GM23248 (cell line): ENCODE results near the gene SLC4A1AP. TPM values are rescaled to one million over a fixed set of nuclear protein-coding genes. Genes with fewer than 3 reads are reported as not detected.

Source experiments
- DNase-seq: peaks from one replicate; pipeline ENCODE4 v3.0.0-alpha.2; 2015
- H2AFZ ChIP-seq: fragments of 200-600 bp; sonication (generic); 2 replicates; pipeline ENCODE4 v1.6.1; 2016; ENCODE audit warnings: antibody characterized with exemption
- H3F3A ChIP-seq: fragments of 200-600 bp; sonication (generic); 2 replicates; pipeline ENCODE4 v1.6.1; 2016; ENCODE audit warnings: mild to moderate bottlenecking, antibody characterized with exemption, mixed run types; ENCODE audit not compliant: insufficient read depth
- H3K27ac ChIP-seq: fragments of 200-600 bp; sonication (generic); 2 replicates; pipeline ENCODE4 v1.5.1; 2016; ENCODE audit warnings: mild to moderate bottlenecking
- H3K27me3 ChIP-seq: fragments of 200-600 bp; sonication (generic); replicated peaks from 2 replicates; pipeline ENCODE4 v1.6.1; 2016; ENCODE audit warnings: mild to moderate bottlenecking; ENCODE audit not compliant: insufficient read depth
- H3K36me3 ChIP-seq: fragments of 200-600 bp; sonication (generic); 2 replicates; pipeline ENCODE4 v1.6.1; 2016; ENCODE audit warnings: low read depth, mild to moderate bottlenecking
- H3K4me1 ChIP-seq: fragments of 200-600 bp; sonication (generic); 2 replicates; pipeline ENCODE4 v1.6.1; 2016; ENCODE audit warnings: mild to moderate bottlenecking; ENCODE audit not compliant: insufficient read depth
- H3K4me2 ChIP-seq: fragments of 200-600 bp; sonication (generic); one replicate; pipeline ENCODE4 v1.6.1; 2016; ENCODE audit warnings: mild to moderate bottlenecking; ENCODE audit not compliant: unreplicated experiment
- H3K4me3 ChIP-seq: fragments of 200-600 bp; sonication (generic); 2 replicates; pipeline ENCODE4 v1.5.1; 2016; ENCODE audit warnings: mild to moderate bottlenecking
- H3K79me2 ChIP-seq: fragments of 200-600 bp; sonication (generic); 2 replicates; pipeline ENCODE4 v1.6.1; 2016; ENCODE audit warnings: mild to moderate bottlenecking; ENCODE audit not compliant: insufficient read depth
- H3K9ac ChIP-seq: fragments of 200-600 bp; sonication (generic); 2 replicates; pipeline ENCODE4 v1.6.1; 2016; ENCODE audit warnings: mild to moderate bottlenecking
- H3K9me2 ChIP-seq: fragments of 200-600 bp; sonication (generic); 2 replicates; pipeline ENCODE4 v1.6.1; 2016; ENCODE audit warnings: mixed run types, mild to moderate bottlenecking, moderate library complexity; ENCODE audit not compliant: insufficient read depth
- H3K9me3 ChIP-seq: fragments of 200-600 bp; sonication (generic); one replicate; pipeline ENCODE4 v1.6.1; 2017; ENCODE audit warnings: low read depth
- H4K20me1 ChIP-seq: fragments of 200-600 bp; sonication (generic); 2 replicates; pipeline ENCODE4 v1.6.0; 2016; ENCODE audit not compliant: insufficient read depth
- EZH2 ChIP-seq: fragments of 200-600 bp; sonication (generic); IDR thresholded peaks from 2 replicates; pipeline ENCODE4 v1.6.1; 2018; ENCODE audit warnings: antibody characterized with exemption, mild to moderate bottlenecking; ENCODE audit not compliant: insufficient read depth, poor library complexity, severe bottlenecking
- EZH2phosphoT487 ChIP-seq: fragments of 200-600 bp; sonication (generic); IDR thresholded peaks from 2 replicates; pipeline ENCODE4 v1.6.1; 2018; ENCODE audit warnings: antibody characterized with exemption, moderate library complexity, mild to moderate bottlenecking, low read depth; ENCODE audit not compliant: insufficient read depth
- WGBS, 2 experiments: methylation state at CpG; one replicate each; pipeline ENCODE4 v1.1.6; 2015 to 2017; ENCODE audit warnings: low lambda C conversion rate in 2 of 2, low coverage in 1 of 2; ENCODE audit errors: missing lambda C conversion rate in 2 of 2; 5-methylcytosine and 5-hydroxymethylcytosine counted together
- in situ Hi-C: fragments of 300-500 bp; cut with MboI; formaldehyde crosslinking; loops from 2 replicates; pipeline ENCODE4 v1.15.0; 2020
- polyA plus RNA-seq: library from polyadenylated mRNA; unstranded; fragments of >200 nt; fragmentation: Nextera tagmentation; extraction: Ambion mirVana; gene quantifications from 2 replicates; pipeline ENCODE4 v1.2.1, GENCODE V29; 2016
- small RNA-seq: library from RNA; depleted of rRNA; stranded (forward); fragments of <200 nt; gene quantifications from one replicate; pipeline ENCODE3, GENCODE V24; 2014; ENCODE audit warnings: low read depth, low replicate concordance
- total RNA-seq: library from RNA; depleted of rRNA; stranded (reverse); fragments of >200 nt; shearing (Covaris generic); gene quantifications from 2 replicates; pipeline ENCODE4 v1.2.3, GENCODE V29; 2014; rRNA removed

SLC4A1AP gene
- total and polyA plus RNA-seq, 2 experiments from 2014 or later: 22.4 to 23.9 TPM

DNA sequence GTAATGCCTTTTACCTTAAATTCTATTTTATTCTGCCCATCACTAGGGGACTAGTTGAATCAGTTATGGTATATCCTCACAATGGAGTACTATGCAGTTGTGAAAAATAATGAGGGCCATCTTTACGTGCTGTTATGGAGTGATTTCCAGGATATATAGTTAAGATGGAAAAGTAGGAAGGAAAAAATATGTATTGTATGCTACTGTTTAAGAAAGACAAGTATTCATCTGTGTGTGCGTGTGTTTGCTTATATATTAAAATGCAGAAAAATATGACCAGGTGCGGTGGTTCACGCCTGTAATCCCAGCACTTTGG lies 75.3 kb downstream of the SLC4A1AP start:
- 93 to 94% methylated on average over 4 of the region's 4 CpGs for WGBS, 2 experiments
- in situ Hi-C loops: no loop called here
- no peaks in the 10 kb centered on the region for H3K79me2 ChIP-seq

DNA sequence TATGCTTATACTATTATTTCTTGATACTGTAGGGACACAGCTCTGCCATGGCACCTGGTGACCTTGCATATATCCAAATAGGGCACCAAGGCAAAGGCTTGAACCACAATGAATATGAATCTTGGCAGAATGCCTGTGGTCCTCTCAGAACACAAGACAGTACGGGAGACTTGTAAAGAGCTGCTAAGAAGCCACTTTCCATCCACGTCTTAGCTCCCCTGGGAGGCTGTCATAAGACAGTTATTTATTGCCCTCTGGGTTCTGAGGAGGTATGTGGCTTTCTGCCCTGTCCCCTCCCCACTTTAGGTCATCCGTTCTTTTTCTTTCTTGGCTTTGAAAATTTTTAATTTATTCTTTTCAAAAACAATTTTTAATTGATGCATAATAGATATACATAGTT lies 78.0 kb downstream of the SLC4A1AP start:
- 0 out of 2 replicates have a peak, but pooled peaks cover 6% of the 10 kb centered on the region for H3K4me1 ChIP-seq
- H3K9me3 ChIP-seq: no peaks in the 10 kb centered on the region
- no peak overlapping the region for H3K27ac ChIP-seq
- no peaks in the 10 kb centered on the region for H4K20me1 ChIP-seq
- H3K4me3 ChIP-seq: no peak overlapping the region
- H3K9ac ChIP-seq: no peak overlapping the region
- no peak for DNase-seq
- TF ChIP-seq EZH2phosphoT487: no peak
- no peak for TF ChIP-seq EZH2
- H3K79me2 ChIP-seq: no peaks in the 10 kb centered on the region
- no peaks in the 10 kb centered on the region for H3K36me3 ChIP-seq
- H3K9me2 ChIP-seq: no peaks in the 10 kb centered on the region
- no peak overlapping the region for H3K4me2 ChIP-seq
- no peaks in the 10 kb centered on the region for H3K27me3 ChIP-seq
- H3F3A ChIP-seq: peaks cover 9% of the 10 kb centered on the region; the same call in 1 of the 2 replicates
- H2AFZ ChIP-seq: no peak overlapping the region
- in situ Hi-C loops: no loop called here
- WGBS, 2 experiments: 49 to 52% methylated on average over 3 of the region's 3 CpGs

More for the DNA sequence above, 75.3 kb downstream of the SLC4A1AP start:
- Histone ChIP-seq H3K4me1 (peaks cover 20% of the 10 kb centered on the region), H3K9me2 (no peaks in the 10 kb centered on the region), H2AFZ (no peak overlapping the region), H4K20me1 (no peaks in the 10 kb centered on the region), H3K27me3 (no peaks in the 10 kb centered on the region), H3K9me3 (no peaks in the 10 kb centered on the region), H3F3A (peaks cover 26% of the 10 kb centered on the region), H3K4me2 (no peak overlapping the region), H3K27ac (no peak overlapping the region), H3K36me3 (no peaks in the 10 kb centered on the region), H3K9ac (no peak overlapping the region), H3K4me3 (no peak overlapping the region)
- no peak for DNase-seq
- TF ChIP-seq EZH2 (no peak), EZH2phosphoT487 (no peak)

GRCh38 chr2:27742571-27742970 lies 78.9 kb downstream of the SLC4A1AP start:
- in situ Hi-C loops: no loop called here
- Histone ChIP-seq H3K9me3 (no peaks in the 10 kb centered on the region), H3K9me2 (no peaks in the 10 kb centered on the region), H3F3A (no peaks in the 10 kb centered on the region), H4K20me1 (no peaks in the 10 kb centered on the region), H3K27me3 (no peaks in the 10 kb centered on the region), H3K27ac (no peak overlapping the region), H3K9ac (no peak overlapping the region), H3K4me2 (no peak overlapping the region), H3K36me3 (no peaks in the 10 kb centered on the region), H3K4me1 (no peaks in the 10 kb centered on the region), H2AFZ (no peak overlapping the region), H3K79me2 (no peaks in the 10 kb centered on the region), H3K4me3 (no peak overlapping the region)
- DNase-seq: no peak
- 92 to 94% methylated on average over 9 of the region's 9 CpGs for WGBS, 2 experiments
- TF ChIP-seq EZH2phosphoT487: no peak
- no peak for TF ChIP-seq EZH2

Small RNAs within 50 kb of the gene (small RNA-seq; reads per million reads assigned to genes)
- gene RF00340: not detected

Other genes starting within 250 kb of the SLC4A1AP start
- gene NRBP1, start 235.3 kb upstream of the SLC4A1AP start, total RNA-seq: 145 and 165 TPM in 2 replicates
- 201 and 219 TPM in 2 replicates for gene NRBP1, start 235.3 kb upstream of the SLC4A1AP start, polyA plus RNA-seq
- gene KRTCAP3, start 221.5 kb upstream of the SLC4A1AP start, total RNA-seq: not detected in 2 replicates
- 0.56 and 0.67 TPM in 2 replicates for gene KRTCAP3, start 221.5 kb upstream of the SLC4A1AP start, polyA plus RNA-seq
- 9.9 and 19.9 TPM in 2 replicates for gene IFT172, start 174.1 kb upstream of the SLC4A1AP start, total RNA-seq
- gene IFT172, start 174.1 kb upstream of the SLC4A1AP start, polyA plus RNA-seq: 8.1 and 8.6 TPM in 2 replicates
- 24.2 and 31.2 TPM in 2 replicates for gene FNDC4, start 168.7 kb upstream of the SLC4A1AP start, total RNA-seq
- gene FNDC4, start 168.7 kb upstream of the SLC4A1AP start, polyA plus RNA-seq: 18.2 and 20.2 TPM in 2 replicates
- gene GCKR, start 167.1 kb upstream of the SLC4A1AP start, total RNA-seq: 0.11 TPM in 1 of 2 replicates, not detected in the other
- gene GCKR, start 167.1 kb upstream of the SLC4A1AP start, polyA plus RNA-seq: 0.59 and 0.71 TPM in 2 replicates
- gene ZNF512, start 80.8 kb upstream of the SLC4A1AP start, total RNA-seq: 13.3 and 16.1 TPM in 2 replicates
- gene ZNF512, start 80.8 kb upstream of the SLC4A1AP start, polyA plus RNA-seq: 13.7 and 16.7 TPM in 2 replicates
- 1.6 and 3.4 TPM in 2 replicates for gene CCDC121, start 34.9 kb upstream of the SLC4A1AP start, total RNA-seq
- gene CCDC121, start 34.9 kb upstream of the SLC4A1AP start, polyA plus RNA-seq: 0.50 and 0.87 TPM in 2 replicates
- gene GPN1, start 34.8 kb upstream of the SLC4A1AP start, total RNA-seq: 24.7 and 25.1 TPM in 2 replicates
- 41.4 and 42.4 TPM in 2 replicates for gene GPN1, start 34.8 kb upstream of the SLC4A1AP start, polyA plus RNA-seq
- 24.6 and 25.3 TPM in 2 replicates for gene SUPT7L, start 275 bp upstream of the SLC4A1AP start, total RNA-seq
- gene SUPT7L, start 275 bp upstream of the SLC4A1AP start, polyA plus RNA-seq: 22.0 and 23.3 TPM in 2 replicates
- gene MRPL33, start 107.8 kb downstream of the SLC4A1AP start, total RNA-seq: 24.2 and 70.8 TPM in 2 replicates
- gene MRPL33, start 107.8 kb downstream of the SLC4A1AP start, polyA plus RNA-seq: 338 and 340 TPM in 2 replicates
- 2.8 and 3.0 TPM in 2 replicates for gene RBKS, start 226.5 kb downstream of the SLC4A1AP start, total RNA-seq
- gene RBKS, start 226.5 kb downstream of the SLC4A1AP start, polyA plus RNA-seq: 3.6 and 4.0 TPM in 2 replicates
- gene BABAM2, start 226.8 kb downstream of the SLC4A1AP start, total RNA-seq: 22.8 and 35.2 TPM in 2 replicates
- 45.6 and 46.1 TPM in 2 replicates for gene BABAM2, start 226.8 kb downstream of the SLC4A1AP start, polyA plus RNA-seq